Measurements from ENCODE around the gene RASD2.

DNA sequence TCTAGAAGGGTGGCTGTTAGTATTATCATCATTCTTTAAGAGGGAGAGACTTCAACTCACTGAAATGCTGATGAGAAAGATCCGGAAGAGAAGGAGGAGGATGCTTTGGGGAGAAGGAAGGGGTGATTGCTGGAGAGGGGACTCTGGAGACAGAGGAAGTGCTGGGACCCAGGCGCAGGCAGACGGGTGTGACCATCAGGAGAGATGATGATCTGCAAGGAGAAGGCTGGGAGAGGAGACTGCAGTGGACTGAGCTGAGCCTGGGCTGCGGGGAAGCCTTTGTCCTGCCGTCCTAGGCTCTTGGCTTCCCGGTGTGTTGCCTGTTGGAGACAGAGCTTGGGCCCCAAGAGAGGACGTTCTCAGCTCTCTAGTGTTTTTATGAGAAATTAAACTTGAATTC lies 22.6 kb downstream of the RASD2 start:
- no peak for TF ChIP-seq POLR2A (IDR thresholded peaks at IDR 0.05; ENCODE audit: low read depth, low read length)
- no peak for TF ChIP-seq TAF1 (IDR thresholded peaks at IDR 0.05; ENCODE audit: borderline replicate concordance, low read depth, low read length)
